Measurements from ENCODE around the gene CHODL.

DNA sequence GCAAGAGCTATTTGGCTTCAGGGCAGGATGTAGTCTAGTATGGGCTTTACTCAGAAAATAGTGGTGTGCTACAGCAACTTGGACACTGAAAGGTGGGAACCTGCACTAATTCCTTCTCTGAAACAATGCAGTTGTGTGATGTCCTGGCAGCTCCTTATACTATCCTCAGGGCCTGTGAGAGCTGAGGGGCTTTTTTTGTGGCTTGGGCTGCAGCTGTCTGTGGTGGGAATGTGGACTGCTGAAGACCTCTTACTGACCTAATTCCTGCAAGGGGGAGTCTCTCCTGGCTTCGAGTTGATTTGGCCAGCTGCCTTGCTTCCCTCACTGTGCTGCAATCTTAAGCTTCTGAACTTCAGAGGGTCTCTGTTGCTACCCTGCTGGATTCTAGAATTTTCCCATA lies 22.3 kb upstream of the CHODL start:
- TF ChIP-seq, protein P1, sequence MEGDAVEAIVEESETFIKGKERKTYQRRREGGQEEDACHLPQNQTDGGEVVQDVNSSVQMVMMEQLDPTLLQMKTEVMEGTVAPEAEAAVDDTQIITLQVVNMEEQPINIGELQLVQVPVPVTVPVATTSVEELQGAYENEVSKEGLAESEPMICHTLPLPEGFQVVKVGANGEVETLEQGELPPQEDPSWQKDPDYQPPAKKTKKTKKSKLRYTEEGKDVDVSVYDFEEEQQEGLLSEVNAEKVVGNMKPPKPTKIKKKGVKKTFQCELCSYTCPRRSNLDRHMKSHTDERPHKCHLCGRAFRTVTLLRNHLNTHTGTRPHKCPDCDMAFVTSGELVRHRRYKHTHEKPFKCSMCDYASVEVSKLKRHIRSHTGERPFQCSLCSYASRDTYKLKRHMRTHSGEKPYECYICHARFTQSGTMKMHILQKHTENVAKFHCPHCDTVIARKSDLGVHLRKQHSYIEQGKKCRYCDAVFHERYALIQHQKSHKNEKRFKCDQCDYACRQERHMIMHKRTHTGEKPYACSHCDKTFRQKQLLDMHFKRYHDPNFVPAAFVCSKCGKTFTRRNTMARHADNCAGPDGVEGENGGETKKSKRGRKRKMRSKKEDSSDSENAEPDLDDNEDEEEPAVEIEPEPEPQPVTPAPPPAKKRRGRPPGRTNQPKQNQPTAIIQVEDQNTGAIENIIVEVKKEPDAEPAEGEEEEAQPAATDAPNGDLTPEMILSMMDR (IDR thresholded peaks at IDR 0.05 in 4 of 5, conservative IDR thresholded peaks at IDR 0.05 in 1 of 5), result no peak
- TF ChIP-seq POLR2A (IDR thresholded peaks at IDR 0.05), result no peak
